Measurements from ENCODE around the gene RITA1. TPM values are rescaled to one million over a fixed set of nuclear protein-coding genes. Genes with fewer than 3 reads are reported as not detected.

Gene RITA1
- total and polyA plus RNA-seq, 2 of the 4 experiments (the other 2 are of a cell fraction) = 14.2 to 14.7 TPM

- in situ Hi-C loops (cut with MboI; ENCODE audit: low sequenced_read_pairs) (no loop called here), dilution Hi-C loops (cut with HindIII; ENCODE audit: low sequenced_read_pairs, unreplicated experiment) (no loop called here), intact Hi-C loops (cut with micrococcal nuclease) (no loop called here)
- no peak overlapping the region for H2AK5ac ChIP-seq (ENCODE audit: low read depth, low read length)
- no peak overlapping the region for H3K4me3 ChIP-seq (ENCODE audit: insufficient read depth, low read depth, low read length)
- POLR2A ChIA-PET (ENCODE audit: unreplicated experiment) = no interaction called here
- no peak overlapping the region for H3K14ac ChIP-seq (replicated peaks; ENCODE audit: low read depth, low read length)
- no peak overlapping the region for H3K4me2 ChIP-seq (ENCODE audit: low read depth, low read length)
- H3K9ac ChIP-seq (ENCODE audit: low read depth, low read length) = no peak overlapping the region
- no TSS peak for BruUV-seq (replicated peaks)
- H3K27me3 ChIP-seq (ENCODE audit: control insufficient read depth, insufficient read depth, low read length) = peaks cover 1% of the 10 kb centered on the region; the same call in 1 of the 2 replicates
- H2BK15ac ChIP-seq (ENCODE audit: low read depth, low read length) = no peak overlapping the region
- H3K4ac ChIP-seq (ENCODE audit: low read depth, low read length) = no peak overlapping the region
- CTCF ChIA-PET = interaction anchor here (1.2 kb wide), 1 partner anchor 18 kb away, joined by 3 read pairs; no protein-coding TSS in a partner anchor
- WGBS, 2 experiments (ENCODE audit: extremely low coverage in 2 of 2, insufficient read length in 1 of 2) = 58% methylated on average over 2 of the region's 21 CpGs; no CpG with 5 or more reads in 1 of the 2 experiments
- H4K8ac ChIP-seq (ENCODE audit: low read depth in 2 of 2, low read length in 2 of 2) = no peak overlapping the region
- H2AK9ac ChIP-seq (replicated peaks; ENCODE audit: low read depth, low read length, poor library complexity) = no peak overlapping the region
- TF ChIP-seq MAZ (IDR thresholded peaks at IDR 0.05; ENCODE audit: borderline replicate concordance, low read depth, low read length) (no peak), FOS (IDR thresholded peaks at IDR 0.05; ENCODE audit: low read depth, low read length) (no peak), POLR2A (IDR thresholded peaks at IDR 0.05; ENCODE audit: low read depth, low read length) (no peak), NFE2L2 (IDR thresholded peaks at IDR 0.05; ENCODE audit: low read depth, low read length) (no peak), RFX5 (IDR thresholded peaks at IDR 0.05; ENCODE audit: low read depth, low read length) (no peak), RCOR1 (IDR thresholded peaks at IDR 0.05; ENCODE audit: insufficient replicate concordance, low read length) (no peak), CEBPB (IDR thresholded peaks at IDR 0.05; ENCODE audit: low read depth, low read length) (no peak), CTCF (conservative IDR thresholded peaks at IDR 0.05; ENCODE audit: low read depth, low read length) (no peak), USF2 (IDR thresholded peaks at IDR 0.05; ENCODE audit: low read depth, low read length) (no peak), MAFK (IDR thresholded peaks at IDR 0.05; ENCODE audit: low read depth, low read length) (no peak), ELK1 (IDR thresholded peaks at IDR 0.05; ENCODE audit: borderline replicate concordance, low read depth, low read length) (no peak), CHD1 (IDR thresholded peaks at IDR 0.05; ENCODE audit: low read depth, low read length) (no peak), SMC3 (IDR thresholded peaks at IDR 0.05; ENCODE audit: low read depth, low read length) (no peak), RAD21 (IDR thresholded peaks at IDR 0.05; ENCODE audit: low read length) (no peak), MXI1 (IDR thresholded peaks at IDR 0.05; ENCODE audit: borderline replicate concordance, low read depth, low read length) (no peak)
- no peak overlapping the region for H3K56ac ChIP-seq (ENCODE audit: extremely low read depth, insufficient read depth, low read length)
- no peaks in the 10 kb centered on the region for H3K9me1 ChIP-seq (ENCODE audit: insufficient read depth, low read length)
- no peak overlapping the region for H4K5ac ChIP-seq (ENCODE audit: low read depth, low read length)
- no peak overlapping the region for H3K27ac ChIP-seq (ENCODE audit: insufficient read depth, low read length)
- no peaks in the 10 kb centered on the region for H3K79me1 ChIP-seq (ENCODE audit: low read depth in 1 of 2, low read length in 2 of 2)
- no peak overlapping the region for H2AFZ ChIP-seq (replicated peaks; ENCODE audit: low read length, poor library complexity)
- no peak overlapping the region for H2BK20ac ChIP-seq (ENCODE audit: low read depth, low read length)
- H3K18ac ChIP-seq (ENCODE audit: low read depth, low read length) = no peak overlapping the region
- no peak overlapping the region for H4K91ac ChIP-seq (ENCODE audit: insufficient read depth, low read depth, low read length)
- H3K9me3 ChIP-seq (ENCODE audit: control insufficient read depth, insufficient read depth, low read length) = no peaks in the 10 kb centered on the region
- no peaks in the 10 kb centered on the region for H3K4me1 ChIP-seq (ENCODE audit: control insufficient read depth, insufficient read depth, low read length)
- no peak overlapping the region for H2BK120ac ChIP-seq (ENCODE audit: low read depth, low read length)
- DNase-seq = no peak
- ATAC-seq (ENCODE audit: low read depth) = no peak
- H4K20me1 ChIP-seq (ENCODE audit: insufficient read depth, low read length) = no peaks in the 10 kb centered on the region
- no peak overlapping the region for H2BK5ac ChIP-seq (ENCODE audit: low read depth, low read length, poor library complexity, severe bottlenecking)
- H3K36me3 ChIP-seq (ENCODE audit: control insufficient read depth, insufficient read depth, low read length) = no peaks in the 10 kb centered on the region
- no peak overlapping the region for H3K23ac ChIP-seq (ENCODE audit: low read depth, low read length)
These were observed 49.2 kb upstream of the RITA1 start for GRCh38 chr12:113136128-113136989.

Data from IMR-90 (cell line).